Stimulated activated CD8-positive, alpha-beta memory T cell treated with anti-CD3 and anti-CD28 coated beads, Interleukin-4, amount 100 ng/mL, for 48 hours (primary cell): ENCODE results near the gene GLRA1.

Experiments used
- DNase-seq: peaks from one replicate; pipeline ENCODE4 v3.0.0-alpha.2; 2020

The GLRA1 gene

GRCh38 chr5:151924564-151925301 is at the start of gene GLRA1:
GLRA1 (minus strand) TSS chr5:151924851; CDS start chr5:151924549, 302 bp downstream.
- peak; percentile 68 for DNase-seq

- no peak for DNase-seq
These were observed 46.2 kb upstream of the GLRA1 start for GRCh38 chr5:151970885-151971284.

DNA sequence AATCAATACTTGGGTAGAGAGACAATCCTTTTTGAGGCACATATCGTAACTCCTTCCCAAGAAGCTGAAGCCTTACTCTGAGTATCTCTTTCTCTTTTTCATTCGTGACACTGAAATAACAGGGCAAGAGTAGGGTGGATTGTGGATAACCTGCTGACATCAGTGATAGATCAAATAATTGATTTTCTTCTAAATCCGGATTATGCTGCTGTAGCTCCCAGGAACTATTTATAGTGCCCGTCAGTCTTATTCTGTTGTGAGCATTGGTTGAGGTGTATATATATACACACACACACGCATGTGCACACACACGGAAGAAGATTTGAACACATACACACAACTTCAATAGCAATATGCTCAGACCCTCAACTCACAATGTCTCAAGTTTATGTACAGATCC is 43.2 kb upstream of the GLRA1 start:
- no peak for DNase-seq

- no peak for DNase-seq
These were observed 41.4 kb upstream of the GLRA1 start for GRCh38 chr5:151966046-151966445.

DNA sequence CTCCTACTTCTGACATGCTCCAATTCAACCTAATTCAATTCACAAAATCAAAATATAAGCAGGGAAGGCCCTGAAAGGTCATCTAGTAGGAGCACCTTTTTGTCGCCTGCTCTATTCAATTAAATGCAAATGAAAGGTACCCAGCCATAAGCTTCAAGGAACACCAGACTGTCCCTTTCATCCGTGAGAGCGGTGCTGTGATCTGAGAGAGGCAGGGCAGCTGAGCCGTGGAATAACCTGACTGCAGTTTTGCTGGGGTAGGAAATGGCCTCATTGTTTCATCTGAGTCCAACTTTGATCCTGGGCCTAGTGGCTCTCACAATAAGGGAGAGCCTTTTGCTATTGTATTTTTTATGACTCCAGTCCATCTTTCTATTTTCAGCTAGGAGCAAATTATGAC is 39.8 kb upstream of the GLRA1 start:
- no peak for DNase-seq

DNA sequence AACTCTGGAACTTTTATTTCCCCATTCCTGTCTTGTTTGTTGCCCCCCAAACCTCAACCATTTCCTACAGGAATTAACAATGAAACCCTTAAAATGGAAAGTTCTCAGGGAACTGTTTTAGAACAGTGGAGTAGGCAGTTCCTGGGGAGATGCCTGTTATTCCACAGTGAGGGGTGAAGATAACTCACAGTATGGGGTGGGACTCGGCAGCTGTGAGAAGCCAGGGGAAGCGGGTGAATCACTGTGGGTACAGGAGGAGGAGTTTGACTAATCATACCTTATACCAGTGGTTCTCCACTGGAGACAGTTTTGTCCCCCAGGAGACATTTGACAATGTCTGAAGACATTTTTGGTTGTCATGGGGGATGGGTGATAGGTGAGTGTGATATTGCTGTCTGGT is 36.9 kb upstream of the GLRA1 start:
- DNase-seq, result no peak

DNA sequence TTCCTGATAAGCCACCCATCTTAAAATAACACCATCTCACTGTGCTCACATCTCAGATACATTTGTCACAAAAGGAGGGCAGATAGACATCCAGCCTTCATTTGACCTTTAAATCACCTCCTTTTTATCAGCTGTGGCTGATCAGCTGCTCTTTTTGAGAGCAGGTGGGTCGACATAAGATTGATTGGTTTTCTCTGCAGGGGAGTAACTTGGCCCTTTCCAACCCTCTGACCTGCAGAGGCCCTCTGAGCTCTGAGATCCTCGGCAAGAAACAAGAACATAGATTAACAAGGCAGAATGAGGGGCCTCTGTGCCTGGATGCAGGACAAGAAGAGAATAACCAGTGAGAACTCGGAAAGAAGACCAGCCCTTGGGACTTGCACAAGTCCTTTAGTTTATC is 33.5 kb upstream of the GLRA1 start:
- no peak for DNase-seq

- no peak for DNase-seq
These were observed 32.1 kb upstream of the GLRA1 start for GRCh38 chr5:151956725-151957124.

DNA sequence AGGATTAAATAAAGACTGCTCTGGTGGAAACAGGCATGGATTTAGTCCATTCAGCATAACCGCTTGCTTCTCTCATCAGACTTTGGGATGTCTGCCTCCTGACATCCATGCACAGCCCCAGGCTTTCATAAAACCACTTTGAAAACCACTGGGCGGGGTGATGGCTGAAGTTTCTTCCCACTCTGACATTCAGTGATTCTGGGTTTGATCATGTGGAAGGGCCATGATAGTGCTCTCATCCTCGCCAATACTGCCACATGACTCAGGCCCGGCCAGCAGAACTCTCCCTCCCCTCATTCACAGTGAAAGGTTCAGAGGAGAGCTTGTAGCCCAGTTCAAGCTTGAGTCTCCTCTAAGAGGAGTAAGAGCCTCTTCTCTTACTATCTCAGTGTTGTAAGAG is 29.6 kb upstream of the GLRA1 start:
- no peak for DNase-seq

GRCh38 chr5:151953833-151954232 is 29.2 kb upstream of the GLRA1 start:
- DNase-seq, result no peak

DNA sequence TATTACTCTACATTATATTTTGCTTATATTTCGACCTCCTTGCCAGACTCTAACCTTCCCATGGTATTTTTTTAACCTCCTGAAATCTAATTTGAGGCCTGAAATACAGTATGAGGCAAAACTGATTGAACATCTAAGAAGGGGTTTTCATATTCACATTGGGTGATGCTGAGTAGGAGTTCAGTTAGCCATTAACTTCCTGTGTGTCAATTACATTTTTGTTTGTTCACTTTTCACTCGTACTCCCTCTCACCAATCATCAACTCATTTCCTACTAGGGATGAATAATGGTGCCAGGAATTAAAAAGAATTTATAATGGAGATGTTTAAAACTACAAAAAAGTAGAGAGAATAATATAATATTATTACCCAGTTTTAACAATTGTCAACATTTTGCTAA is 27.6 kb upstream of the GLRA1 start:
- no peak for DNase-seq

- no peak for DNase-seq
These were observed 26.1 kb upstream of the GLRA1 start for GRCh38 chr5:151950706-151951105.

- DNase-seq, result no peak
These were observed 25.2 kb upstream of the GLRA1 start for GRCh38 chr5:151949701-151950308.

GRCh38 chr5:151949113-151949512 is 24.5 kb upstream of the GLRA1 start:
- no peak for DNase-seq

DNA sequence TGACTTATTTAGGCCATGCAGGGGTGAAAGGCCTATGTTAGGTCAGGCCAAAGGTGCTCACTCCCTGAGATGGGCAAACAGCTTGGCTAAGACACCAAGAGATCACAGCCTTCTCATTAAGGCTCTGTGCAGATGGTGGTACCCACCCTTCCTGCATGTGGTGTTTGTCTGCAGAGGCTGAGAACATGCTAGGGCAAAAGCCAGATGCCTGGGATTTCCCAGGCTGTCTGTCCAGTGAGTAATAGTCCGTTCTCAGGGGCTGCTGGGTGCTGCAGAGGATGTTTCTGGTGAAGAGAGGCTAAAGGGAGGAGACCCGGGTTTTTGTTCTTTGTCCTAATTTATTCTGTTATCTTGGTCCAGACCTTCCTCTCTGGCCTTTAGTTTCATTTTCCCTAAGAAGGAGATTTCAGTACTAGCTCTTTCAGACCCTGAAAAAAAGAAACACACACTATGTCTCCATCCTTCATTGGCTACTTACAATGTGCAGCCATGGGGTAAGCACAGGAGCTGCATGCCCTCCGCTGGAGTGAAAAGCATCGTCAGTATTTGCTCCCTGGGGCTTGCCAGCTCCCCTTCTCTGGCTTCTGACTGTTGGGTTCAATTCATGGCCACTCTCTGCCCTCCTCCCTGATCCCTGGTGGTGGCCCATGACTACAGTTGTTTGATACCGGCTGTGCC is 23.4 kb upstream of the GLRA1 start:
- no peak for DNase-seq

- DNase-seq, result no peak
These were observed 13.2 kb upstream of the GLRA1 start for GRCh38 chr5:151937851-151938250.

- no peak for DNase-seq
These were observed 10.6 kb upstream of the GLRA1 start for GRCh38 chr5:151935135-151935695.

DNA sequence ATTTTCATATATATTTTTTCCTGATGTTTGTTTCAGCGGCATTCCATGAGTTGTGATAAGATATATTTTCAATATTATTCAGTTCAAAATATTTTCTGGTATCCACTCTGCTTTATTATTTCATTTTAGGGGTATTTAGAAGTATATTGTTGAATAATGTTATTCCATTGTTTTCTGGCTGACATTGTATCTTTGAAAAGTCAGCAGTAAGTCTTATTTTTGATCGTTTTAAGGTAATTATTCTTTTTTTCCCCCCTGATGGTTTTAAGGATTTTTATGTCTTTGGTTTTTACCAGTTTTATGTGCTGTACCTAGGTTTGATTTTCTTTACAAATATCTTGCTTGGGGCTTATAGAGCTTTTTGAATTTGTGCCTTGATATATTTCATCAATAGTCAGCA is 6.6 kb upstream of the GLRA1 start:
- DNase-seq, result no peak

- no peak for DNase-seq
These were observed 1.5 kb upstream of the GLRA1 start for GRCh38 chr5:151926188-151926587.

DNA sequence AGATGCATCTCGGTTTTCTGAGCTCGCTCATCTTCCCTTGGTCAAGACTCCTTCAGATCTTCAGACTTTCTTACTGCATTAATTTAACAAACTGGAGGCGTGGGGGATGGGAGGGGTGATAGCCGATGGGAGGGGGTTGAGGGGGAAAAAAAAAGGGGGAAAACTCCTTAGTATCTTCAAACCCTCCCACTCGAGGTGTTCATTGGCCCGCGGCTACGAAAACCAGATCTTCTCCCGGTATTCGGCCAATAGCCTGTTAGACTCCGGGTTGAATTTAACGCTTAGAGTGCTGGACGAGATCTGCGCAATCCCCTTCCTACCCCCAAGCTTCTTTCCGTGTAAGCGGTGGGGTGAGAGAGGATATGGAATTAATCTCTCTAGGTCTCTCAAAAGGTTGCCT is 689 bp upstream of the GLRA1 start:
- DNase-seq, result no peak

- no peak for DNase-seq
These were observed 680 bp downstream of the GLRA1 start for GRCh38 chr5:151923866-151924476.

GRCh38 chr5:151921916-151922315 is 2.7 kb downstream of the GLRA1 start:
- no peak for DNase-seq

- DNase-seq, result no peak
These were observed 6.7 kb downstream of the GLRA1 start for GRCh38 chr5:151917904-151918303.

GRCh38 chr5:151913425-151913824 is 11.2 kb downstream of the GLRA1 start:
- DNase-seq, result no peak
